ENCODE measurements around the gene TRIM44.

Gene TRIM44

GRCh38 chr11:35794333-35794732, 131.8 kb downstream of the TRIM44 start:
- no peak for DNase-seq

GRCh38 chr11:35794850-35795249, 132.3 kb downstream of the TRIM44 start:
- DNase-seq: no peak

- no peak for DNase-seq
Measured at GRCh38 chr11:35796562-35796961, 134.0 kb downstream of the TRIM44 start.

GRCh38 chr11:35798423-35798822, 135.8 kb downstream of the TRIM44 start:
- no peak for DNase-seq

GRCh38 chr11:35798983-35799382, 136.4 kb downstream of the TRIM44 start:
- no peak for DNase-seq

GRCh38 chr11:35799655-35800054, 137.1 kb downstream of the TRIM44 start:
- no peak for DNase-seq

GRCh38 chr11:35800970-35801953, 138.7 kb downstream of the TRIM44 start:
- DNase-seq: no peak

- DNase-seq: no peak
Measured at GRCh38 chr11:35802221-35802620, 139.6 kb downstream of the TRIM44 start.

- no peak for DNase-seq
Measured at GRCh38 chr11:35802672-35803071, 140.1 kb downstream of the TRIM44 start.

GRCh38 chr11:35803115-35803514, 140.5 kb downstream of the TRIM44 start:
- DNase-seq: peak; percentile 13

GRCh38 chr11:35804451-35805040, 142.0 kb downstream of the TRIM44 start:
- DNase-seq: no peak

GRCh38 chr11:35809561-35809960, 147.0 kb downstream of the TRIM44 start:
- no peak for DNase-seq

- DNase-seq: no peak
Measured at GRCh38 chr11:35810045-35810645, 147.6 kb downstream of the TRIM44 start.

GRCh38 chr11:35811783-35812182, 149.2 kb downstream of the TRIM44 start:
- DNase-seq: no peak

GRCh38 chr11:35812828-35813227, 150.3 kb downstream of the TRIM44 start:
- DNase-seq: no peak

GRCh38 chr11:35814081-35814695, 151.6 kb downstream of the TRIM44 start:
- DNase-seq: no peak

- no peak for DNase-seq
Measured at GRCh38 chr11:35814720-35815305, 152.2 kb downstream of the TRIM44 start.

- DNase-seq: no peak
Measured at GRCh38 chr11:35815556-35816315, 153.2 kb downstream of the TRIM44 start.

GRCh38 chr11:35820614-35821013, 158.0 kb downstream of the TRIM44 start:
- DNase-seq: no peak

GRCh38 chr11:35822815-35823495, 160.4 kb downstream of the TRIM44 start:
- DNase-seq: no peak

GRCh38 chr11:35823742-35824298, 161.2 kb downstream of the TRIM44 start:
- DNase-seq: no peak
